HCT116 (cell line): ENCODE data around the gene LMNTD1. TPM values are rescaled to one million over a fixed set of nuclear protein-coding genes. Genes with fewer than 3 reads are reported as not detected.

Source experiments
- ATAC-seq: fragments of 200-7000 bp; cut with Tn5 transposase; 2 replicates; pipeline ENCODE4 v1.9.1; 2020; ENCODE audit warnings: mild to moderate bottlenecking, moderate library complexity
- BruUV-seq: library from RNA; stranded (reverse); fragments of 400-500 nt; replicated peaks from 2 replicates; lab custom pipeline; 2021; lab: Mats Ljungman, UMichigan
- CTCF ChIA-PET: fragments of 300-600 bp; sonication (Branson Sonifier 250); formaldehyde crosslinking; loops from one replicate; lab custom pipeline; 2021; ENCODE audit warnings: antibody characterized with exemption; lab: Charles Lee
- POLR2A ChIA-PET: fragments of 300-600, 350-600 bp; sonication (Branson Sonifier 250); formaldehyde crosslinking; loops from one replicate; lab custom pipeline; 2021; ENCODE audit warnings: antibody characterized with exemption; lab: Charles Lee
- RAD21 ChIA-PET, 2 experiments: fragments of 300-600 bp; sonication (Branson Sonifier 250); formaldehyde crosslinking; loops; one replicate each; lab custom pipeline; 2023; ENCODE audit warnings: low total read pairs in 2 of 2; ENCODE audit not compliant: uncharacterized antibody in 2 of 2, unreplicated experiment in 2 of 2, low non-redundant PET in 1 of 2; lab: Charles Lee
- DNase-seq: peaks from one replicate; pipeline ENCODE4 v3.0.0-alpha.2; 2010; ENCODE audit warnings: low read depth, low spot score
- H2AFZ ChIP-seq: fragments of 200-600 bp; shearing (Covaris generic), sonication (generic); 2 replicates; pipeline ENCODE4 v1.6.1; 2017; ENCODE audit warnings: low read depth, mixed run types, mixed read lengths, antibody characterized with exemption, low read length; ENCODE audit not compliant: poor library complexity, severe bottlenecking
- H3K27ac ChIP-seq: 2 replicates; pipeline ENCODE4 v1.5.1; 2012; ENCODE audit warnings: low read depth, low read length
- H3K27me3 ChIP-seq: fragments of 200-600 bp; sonication (generic); 2 replicates; pipeline ENCODE4 v1.6.1; 2016; ENCODE audit warnings: mixed run types, low read length, mixed read lengths; ENCODE audit not compliant: insufficient read depth
- H3K36me3 ChIP-seq, 2 experiments: fragments of 200-500 bp in 1 of 2; fragments of 200-600 bp in 1 of 2; sonication (Bioruptor generic) in 1 of 2; sonication (generic) in 1 of 2; 2 replicates each; pipeline versions ENCODE4 v1.5.1 to v1.6.1; 2014 to 2016; ENCODE audit warnings: low read length in 2 of 2, inconsistent platforms in 1 of 2, mixed read lengths in 1 of 2, mixed run types in 1 of 2; ENCODE audit not compliant: insufficient read depth in 2 of 2, control insufficient read depth in 1 of 2
- H3K4me1 ChIP-seq, 2 experiments: fragments of 200-600 bp in 1 of 2; sonication (generic) in 1 of 2; 2 replicates each; pipeline versions ENCODE4 v1.5.1 to v1.6.1; 2012 to 2017; ENCODE audit warnings: low read length in 2 of 2, inconsistent platforms in 1 of 2, mild to moderate bottlenecking in 1 of 2, mixed read lengths in 1 of 2, mixed run types in 1 of 2, moderate library complexity in 1 of 2; ENCODE audit not compliant: insufficient read depth in 2 of 2, control insufficient read depth in 1 of 2
- H3K4me2 ChIP-seq: fragments of 200-600 bp; sonication (generic); 2 replicates; pipeline ENCODE4 v1.6.1; 2017; ENCODE audit warnings: mixed run types, low read length, mixed read lengths
- H3K4me3 ChIP-seq, 2 experiments: fragments of 200-600 bp in 1 of 2; sonication (generic) in 1 of 2; replicated peaks in 1 of 2; 2 replicates each; pipeline ENCODE4 v1.5.1; 2011 to 2016; ENCODE audit warnings: low read length in 2 of 2, control low read depth in 1 of 2, low read depth in 1 of 2, mild to moderate bottlenecking in 1 of 2, mixed read lengths in 1 of 2, mixed run types in 1 of 2
- H3K79me2 ChIP-seq: fragments of 200-600 bp; sonication (generic); 2 replicates; pipeline ENCODE4 v1.6.1; 2017; ENCODE audit warnings: mild to moderate bottlenecking, mixed run types, low read length, moderate library complexity, mixed read lengths; ENCODE audit not compliant: insufficient read depth
- H3K9ac ChIP-seq: fragments of 200-600 bp; sonication (generic); 2 replicates; pipeline ENCODE4 v1.6.1; 2016; ENCODE audit warnings: low read length, mixed read lengths
- H3K9me2 ChIP-seq: fragments of 200-600 bp; sonication (generic), shearing (Covaris generic); 2 replicates; pipeline ENCODE4 v1.6.1; 2017; ENCODE audit warnings: mixed run types, mild to moderate bottlenecking, moderate library complexity; ENCODE audit not compliant: insufficient read depth
- H3K9me3 ChIP-seq, 2 experiments: fragments of 200-500 bp in 1 of 2; fragments of 200-600 bp in 1 of 2; sonication (Bioruptor generic) in 1 of 2; sonication (generic) in 1 of 2; 2 replicates each; pipeline ENCODE4 v1.6.1; 2014 to 2017; ENCODE audit warnings: low read length in 2 of 2, mixed read lengths in 2 of 2, inconsistent platforms in 1 of 2, low read depth in 1 of 2, mild to moderate bottlenecking in 1 of 2, mixed run types in 1 of 2, moderate library complexity in 1 of 2; ENCODE audit not compliant: control insufficient read depth in 1 of 2, insufficient read depth in 1 of 2
- H4K20me1 ChIP-seq: fragments of 200-600 bp; sonication (generic), shearing (Covaris generic); 2 replicates; pipeline ENCODE4 v1.6.1; 2017; ENCODE audit warnings: mixed run types, mild to moderate bottlenecking, moderate library complexity; ENCODE audit not compliant: insufficient read depth
- CBX3 ChIP-seq: IDR thresholded peaks from 2 replicates; pipeline ENCODE4 v1.6.1; 2012; ENCODE audit warnings: low read depth
- EGR1 ChIP-seq: IDR thresholded peaks from 2 replicates; pipeline ENCODE4 v1.6.1; 2012; ENCODE audit warnings: low read depth
- ELF1 ChIP-seq: IDR thresholded peaks from 2 replicates; pipeline ENCODE4 v1.6.1; 2012; ENCODE audit warnings: low read depth, borderline replicate concordance
- EZH2 ChIP-seq: fragments of 200-600 bp; sonication (generic); IDR thresholded peaks from 2 replicates; pipeline ENCODE4 v1.6.1; 2017; ENCODE audit warnings: antibody characterized with exemption, mixed run types
- JUND ChIP-seq: IDR thresholded peaks from 2 replicates; pipeline ENCODE4 v1.6.1; 2012
- POLR2A ChIP-seq: IDR thresholded peaks from 2 replicates; pipeline ENCODE4 v1.7.0; 2011; ENCODE audit warnings: borderline replicate concordance; ENCODE audit not compliant: insufficient read depth, insufficient read length; ENCODE audit errors: extremely low read depth
- POLR2AphosphoS5 ChIP-seq: IDR thresholded peaks from 2 replicates; pipeline ENCODE4 v1.6.1; 2011; ENCODE audit warnings: mild to moderate bottlenecking, low read depth, low read length, moderate library complexity
- RAD21 ChIP-seq: IDR thresholded peaks from 2 replicates; pipeline ENCODE4 v1.6.1; 2012; ENCODE audit warnings: low read depth, mild to moderate bottlenecking
- SIN3A ChIP-seq: IDR thresholded peaks from 2 replicates; pipeline ENCODE4 v1.6.1; 2012; ENCODE audit warnings: low read depth
- SP1 ChIP-seq: IDR thresholded peaks from 2 replicates; pipeline ENCODE4 v1.6.1; 2012; ENCODE audit warnings: low read depth
- SRF ChIP-seq: IDR thresholded peaks from 2 replicates; pipeline ENCODE4 v1.6.1; 2012; ENCODE audit warnings: low read depth
- ZFX ChIP-seq: fragments of 450-650 bp; IDR thresholded peaks from 2 replicates; pipeline ENCODE4 v1.6.1; 2017
- ZNF274 ChIP-seq: fragments of 200-500 bp; sonication (Bioruptor generic); IDR thresholded peaks from 2 replicates; pipeline ENCODE4 v1.6.1; 2014; ENCODE audit warnings: mild to moderate bottlenecking, low read depth, low read length, inconsistent platforms
- intact Hi-C: fragments of 100-400 bp; cut with micrococcal nuclease; formaldehyde crosslinking; loops from 2 replicates; pipeline ENCODE4 v1.10.0; 2022
- total RNA-seq: library from RNA; stranded (reverse); gene quantifications from one replicate; pipeline ENCODE4 v1.2.1, GENCODE V29; 2021; ENCODE audit not compliant: unreplicated experiment
- TF ChIP-seq, protein P1 (sequence below): IDR thresholded peaks from 2 replicates; pipeline ENCODE4 v1.6.1; 2012
- TF ChIP-seq, protein P2 (sequence below): IDR thresholded peaks from 2 replicates; pipeline ENCODE4 v1.6.1; 2012; ENCODE audit warnings: low read depth
- TF ChIP-seq, protein P3 (sequence below): IDR thresholded peaks from 2 replicates; pipeline ENCODE4 v1.6.1; 2012
- TF ChIP-seq, protein P4 (sequence below): IDR thresholded peaks from 2 replicates; pipeline ENCODE4 v1.6.1; 2011; ENCODE audit warnings: mild to moderate bottlenecking, low read length, moderate library complexity; ENCODE audit not compliant: insufficient replicate concordance; ENCODE audit errors: extremely low read depth
- TF ChIP-seq, protein P5 (sequence below), 3 experiments: fragments of 200-600 bp in 1 of 3; sonication (generic) in 1 of 3; IDR thresholded peaks in 2 of 3; conservative IDR thresholded peaks in 1 of 3; 2 replicates each; pipeline ENCODE4 v1.5.1; 2012 to 2017; ENCODE audit warnings: low read depth in 2 of 3, low read length in 2 of 3, antibody characterized with exemption in 1 of 3, borderline replicate concordance in 1 of 3, control low read depth in 1 of 3, mild to moderate bottlenecking in 1 of 3, mixed read lengths in 1 of 3, mixed run types in 1 of 3, moderate library complexity in 1 of 3; ENCODE audit not compliant: insufficient read depth in 1 of 3

LMNTD1 gene
- total RNA-seq, 1 experiment from 2014 or later: not detected

DNA sequence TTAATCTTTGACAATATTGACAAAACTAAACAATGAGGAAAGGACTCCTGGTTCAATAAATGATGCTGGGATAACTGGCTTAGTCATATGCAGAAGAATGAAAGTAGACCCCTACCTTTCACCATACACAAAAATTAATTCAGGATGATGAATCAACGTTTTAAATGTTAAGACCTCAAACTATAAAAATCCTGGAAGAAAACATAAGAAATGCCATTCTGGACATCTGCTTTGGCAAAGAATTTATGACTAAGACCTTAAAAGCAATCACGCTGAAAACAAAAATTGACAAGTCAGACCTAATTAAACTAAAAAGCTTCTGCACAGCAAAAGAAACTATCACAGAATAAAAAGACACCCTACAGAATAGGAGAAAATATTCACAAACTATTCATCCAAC is 97.4 kb downstream of the LMNTD1 start:
- ATAC-seq (no peak), DNase-seq (no peak)
- Histone ChIP-seq H3K9me2 (no peaks in the 10 kb centered on the region), H3K4me1 (peaks cover 20 to 29% of the 10 kb centered on the region in 2 experiments), H3K4me2 (no peak overlapping the region), H3K27ac (no peak overlapping the region), H4K20me1 (no peaks in the 10 kb centered on the region), H3K36me3 (no peaks in the 10 kb centered on the region), H3K9ac (no peak overlapping the region), H3K27me3 (no peaks in the 10 kb centered on the region), H3K4me3 (no peak overlapping the region), H2AFZ (no peak overlapping the region), H3K9me3 (no peaks in the 10 kb centered on the region), H3K79me2 (no peaks in the 10 kb centered on the region)
- no TSS peak for BruUV-seq
- intact Hi-C loops: no loop called here
- ChIA-PET RAD21 (no interaction called here), POLR2A (no interaction called here), CTCF (no interaction called here)
- TF ChIP-seq EZH2 (no peak), ZNF274 (no peak), ZFX (no peak), CBX3 (no peak), POLR2A (no peak), RAD21 (no peak), EGR1 (no peak), POLR2AphosphoS5 (no peak), ELF1 (no peak), SIN3A (no peak), SP1 (no peak), JUND (no peak), SRF (no peak)
- TF ChIP-seq, protein P1, sequence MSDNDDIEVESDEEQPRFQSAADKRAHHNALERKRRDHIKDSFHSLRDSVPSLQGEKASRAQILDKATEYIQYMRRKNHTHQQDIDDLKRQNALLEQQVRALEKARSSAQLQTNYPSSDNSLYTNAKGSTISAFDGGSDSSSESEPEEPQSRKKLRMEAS: no peak
- TF ChIP-seq, protein P2, sequence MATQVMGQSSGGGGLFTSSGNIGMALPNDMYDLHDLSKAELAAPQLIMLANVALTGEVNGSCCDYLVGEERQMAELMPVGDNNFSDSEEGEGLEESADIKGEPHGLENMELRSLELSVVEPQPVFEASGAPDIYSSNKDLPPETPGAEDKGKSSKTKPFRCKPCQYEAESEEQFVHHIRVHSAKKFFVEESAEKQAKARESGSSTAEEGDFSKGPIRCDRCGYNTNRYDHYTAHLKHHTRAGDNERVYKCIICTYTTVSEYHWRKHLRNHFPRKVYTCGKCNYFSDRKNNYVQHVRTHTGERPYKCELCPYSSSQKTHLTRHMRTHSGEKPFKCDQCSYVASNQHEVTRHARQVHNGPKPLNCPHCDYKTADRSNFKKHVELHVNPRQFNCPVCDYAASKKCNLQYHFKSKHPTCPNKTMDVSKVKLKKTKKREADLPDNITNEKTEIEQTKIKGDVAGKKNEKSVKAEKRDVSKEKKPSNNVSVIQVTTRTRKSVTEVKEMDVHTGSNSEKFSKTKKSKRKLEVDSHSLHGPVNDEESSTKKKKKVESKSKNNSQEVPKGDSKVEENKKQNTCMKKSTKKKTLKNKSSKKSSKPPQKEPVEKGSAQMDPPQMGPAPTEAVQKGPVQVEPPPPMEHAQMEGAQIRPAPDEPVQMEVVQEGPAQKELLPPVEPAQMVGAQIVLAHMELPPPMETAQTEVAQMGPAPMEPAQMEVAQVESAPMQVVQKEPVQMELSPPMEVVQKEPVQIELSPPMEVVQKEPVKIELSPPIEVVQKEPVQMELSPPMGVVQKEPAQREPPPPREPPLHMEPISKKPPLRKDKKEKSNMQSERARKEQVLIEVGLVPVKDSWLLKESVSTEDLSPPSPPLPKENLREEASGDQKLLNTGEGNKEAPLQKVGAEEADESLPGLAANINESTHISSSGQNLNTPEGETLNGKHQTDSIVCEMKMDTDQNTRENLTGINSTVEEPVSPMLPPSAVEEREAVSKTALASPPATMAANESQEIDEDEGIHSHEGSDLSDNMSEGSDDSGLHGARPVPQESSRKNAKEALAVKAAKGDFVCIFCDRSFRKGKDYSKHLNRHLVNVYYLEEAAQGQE: no peak
- TF ChIP-seq, protein P3, sequence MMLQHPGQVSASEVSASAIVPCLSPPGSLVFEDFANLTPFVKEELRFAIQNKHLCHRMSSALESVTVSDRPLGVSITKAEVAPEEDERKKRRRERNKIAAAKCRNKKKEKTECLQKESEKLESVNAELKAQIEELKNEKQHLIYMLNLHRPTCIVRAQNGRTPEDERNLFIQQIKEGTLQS: no peak
- TF ChIP-seq, protein P4, sequence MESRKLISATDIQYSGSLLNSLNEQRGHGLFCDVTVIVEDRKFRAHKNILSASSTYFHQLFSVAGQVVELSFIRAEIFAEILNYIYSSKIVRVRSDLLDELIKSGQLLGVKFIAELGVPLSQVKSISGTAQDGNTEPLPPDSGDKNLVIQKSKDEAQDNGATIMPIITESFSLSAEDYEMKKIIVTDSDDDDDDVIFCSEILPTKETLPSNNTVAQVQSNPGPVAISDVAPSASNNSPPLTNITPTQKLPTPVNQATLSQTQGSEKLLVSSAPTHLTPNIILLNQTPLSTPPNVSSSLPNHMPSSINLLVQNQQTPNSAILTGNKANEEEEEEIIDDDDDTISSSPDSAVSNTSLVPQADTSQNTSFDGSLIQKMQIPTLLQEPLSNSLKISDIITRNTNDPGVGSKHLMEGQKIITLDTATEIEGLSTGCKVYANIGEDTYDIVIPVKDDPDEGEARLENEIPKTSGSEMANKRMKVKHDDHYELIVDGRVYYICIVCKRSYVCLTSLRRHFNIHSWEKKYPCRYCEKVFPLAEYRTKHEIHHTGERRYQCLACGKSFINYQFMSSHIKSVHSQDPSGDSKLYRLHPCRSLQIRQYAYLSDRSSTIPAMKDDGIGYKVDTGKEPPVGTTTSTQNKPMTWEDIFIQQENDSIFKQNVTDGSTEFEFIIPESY: no peak
- TF ChIP-seq, protein P5, sequence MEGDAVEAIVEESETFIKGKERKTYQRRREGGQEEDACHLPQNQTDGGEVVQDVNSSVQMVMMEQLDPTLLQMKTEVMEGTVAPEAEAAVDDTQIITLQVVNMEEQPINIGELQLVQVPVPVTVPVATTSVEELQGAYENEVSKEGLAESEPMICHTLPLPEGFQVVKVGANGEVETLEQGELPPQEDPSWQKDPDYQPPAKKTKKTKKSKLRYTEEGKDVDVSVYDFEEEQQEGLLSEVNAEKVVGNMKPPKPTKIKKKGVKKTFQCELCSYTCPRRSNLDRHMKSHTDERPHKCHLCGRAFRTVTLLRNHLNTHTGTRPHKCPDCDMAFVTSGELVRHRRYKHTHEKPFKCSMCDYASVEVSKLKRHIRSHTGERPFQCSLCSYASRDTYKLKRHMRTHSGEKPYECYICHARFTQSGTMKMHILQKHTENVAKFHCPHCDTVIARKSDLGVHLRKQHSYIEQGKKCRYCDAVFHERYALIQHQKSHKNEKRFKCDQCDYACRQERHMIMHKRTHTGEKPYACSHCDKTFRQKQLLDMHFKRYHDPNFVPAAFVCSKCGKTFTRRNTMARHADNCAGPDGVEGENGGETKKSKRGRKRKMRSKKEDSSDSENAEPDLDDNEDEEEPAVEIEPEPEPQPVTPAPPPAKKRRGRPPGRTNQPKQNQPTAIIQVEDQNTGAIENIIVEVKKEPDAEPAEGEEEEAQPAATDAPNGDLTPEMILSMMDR (IDR thresholded peaks at IDR 0.05 in 2 of 3, conservative IDR thresholded peaks at IDR 0.05 in 1 of 3; ENCODE audit: borderline replicate concordance in 1 of 3, insufficient read depth in 1 of 3, low read depth in 2 of 3, low read length in 2 of 3): no peak
